ENCODE measurements around the gene CCDC92B.

The CCDC92B gene

DNA sequence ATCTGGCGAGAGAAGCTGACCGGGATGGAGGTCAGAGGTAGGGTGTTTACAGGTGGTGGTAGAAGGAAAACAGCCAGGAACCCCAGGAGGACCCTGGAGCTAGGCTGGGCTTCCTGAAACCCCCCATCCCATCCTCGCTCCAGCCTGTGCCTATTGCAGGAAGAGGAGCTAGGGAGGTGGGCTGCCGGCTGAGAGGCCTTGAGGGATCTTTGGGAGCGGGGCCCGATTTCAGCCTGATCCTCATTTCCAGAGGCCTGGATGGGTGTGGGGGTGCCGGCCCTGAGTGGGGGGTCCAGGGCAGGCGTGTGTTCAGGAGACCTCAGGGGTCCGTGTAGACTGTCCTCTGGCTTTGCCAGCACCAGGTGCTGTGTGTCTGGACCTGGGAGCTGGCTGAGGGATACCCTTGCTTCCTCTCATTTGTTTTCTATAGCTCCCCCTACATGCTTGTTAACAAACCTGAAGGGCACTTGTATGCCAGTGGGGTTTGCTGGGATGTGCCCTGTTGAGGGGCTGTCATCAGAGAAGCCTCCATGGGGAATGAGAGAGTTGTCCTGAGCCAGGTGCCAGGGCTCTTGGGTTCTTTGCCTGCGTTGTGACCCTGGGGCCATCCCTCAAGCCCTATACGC lies 27.9 kb upstream of the CCDC92B start:
- ATAC-seq, result no peak

DNA sequence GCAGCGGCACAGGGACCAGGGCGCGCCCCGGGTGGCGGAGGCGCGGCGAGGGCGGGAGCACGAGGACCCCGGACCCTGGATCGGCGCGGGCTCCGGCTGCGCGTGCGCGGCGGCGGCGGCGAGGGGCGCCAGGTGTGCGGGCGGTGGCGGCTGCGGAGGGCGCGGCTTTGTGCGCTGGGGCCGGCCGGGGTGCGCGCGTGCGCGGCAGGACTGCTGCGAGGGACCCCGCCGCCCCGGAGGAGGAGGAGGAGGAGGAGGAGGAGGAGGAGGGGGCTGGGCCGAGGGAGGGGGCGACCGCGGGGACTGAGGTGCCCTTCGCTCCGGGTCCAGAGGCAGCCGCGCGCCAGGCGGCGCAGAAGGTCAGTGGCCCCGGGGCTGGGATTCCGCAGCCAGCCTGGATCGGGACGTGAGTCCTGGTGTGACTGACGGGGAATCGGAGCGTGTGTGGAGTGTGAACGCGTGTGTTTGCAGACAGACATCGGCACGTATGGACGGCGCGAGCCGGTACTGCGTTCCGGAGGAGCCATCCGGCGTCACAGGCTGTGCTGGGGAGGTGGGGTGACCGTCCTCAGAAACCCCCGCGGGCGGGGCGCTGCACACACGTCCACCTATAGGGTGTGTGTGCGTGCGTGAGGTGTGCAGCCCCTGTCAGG lies 27.3 kb upstream of the CCDC92B start:
- peak in 1 of 2 donors; percentile 38 for ATAC-seq

DNA sequence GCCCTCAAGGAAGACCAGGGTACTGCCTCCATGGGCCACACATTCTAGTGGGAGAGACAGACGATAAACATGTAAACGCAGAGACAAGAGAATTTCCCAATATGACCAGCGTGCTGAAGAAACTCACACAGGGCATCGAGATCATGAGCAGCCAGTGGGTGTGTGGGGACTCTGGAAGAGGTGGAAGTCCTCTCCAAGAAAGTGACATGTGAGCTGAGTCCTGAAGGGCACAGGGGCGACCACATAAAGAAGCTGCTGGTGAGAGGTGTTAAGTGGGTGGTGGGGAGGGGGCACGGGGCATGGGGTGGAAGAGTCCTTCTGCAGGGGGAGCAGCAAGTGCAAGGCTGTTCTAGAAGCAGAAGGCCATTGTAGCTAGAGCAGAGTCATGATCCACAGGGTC lies 25.8 kb upstream of the CCDC92B start:
- ATAC-seq, result no peak

DNA sequence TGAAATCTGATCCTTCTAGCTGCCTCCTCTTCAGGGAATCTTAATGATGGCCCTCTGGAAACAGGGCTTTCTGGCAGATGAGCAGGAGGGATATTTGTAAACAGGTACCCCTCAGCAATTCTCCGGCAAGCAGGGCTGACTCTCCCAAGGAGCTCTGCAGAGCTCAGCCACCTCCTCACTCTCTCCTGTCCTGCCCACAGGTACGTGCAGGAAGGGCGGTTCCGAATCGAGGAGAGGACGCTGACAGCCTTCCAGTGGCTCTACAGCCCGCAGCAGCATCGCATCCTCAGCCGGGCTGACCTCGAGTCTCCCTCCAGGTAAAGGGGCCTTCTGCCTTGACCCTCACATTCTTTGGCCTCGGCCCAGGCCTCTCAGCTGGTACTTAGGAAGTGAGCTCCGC lies 20.7 kb upstream of the CCDC92B start:
- no peak for ATAC-seq

- no peak for ATAC-seq
Measured at GRCh38 chr17:2758870-2759269, 9.4 kb upstream of the CCDC92B start.

DNA sequence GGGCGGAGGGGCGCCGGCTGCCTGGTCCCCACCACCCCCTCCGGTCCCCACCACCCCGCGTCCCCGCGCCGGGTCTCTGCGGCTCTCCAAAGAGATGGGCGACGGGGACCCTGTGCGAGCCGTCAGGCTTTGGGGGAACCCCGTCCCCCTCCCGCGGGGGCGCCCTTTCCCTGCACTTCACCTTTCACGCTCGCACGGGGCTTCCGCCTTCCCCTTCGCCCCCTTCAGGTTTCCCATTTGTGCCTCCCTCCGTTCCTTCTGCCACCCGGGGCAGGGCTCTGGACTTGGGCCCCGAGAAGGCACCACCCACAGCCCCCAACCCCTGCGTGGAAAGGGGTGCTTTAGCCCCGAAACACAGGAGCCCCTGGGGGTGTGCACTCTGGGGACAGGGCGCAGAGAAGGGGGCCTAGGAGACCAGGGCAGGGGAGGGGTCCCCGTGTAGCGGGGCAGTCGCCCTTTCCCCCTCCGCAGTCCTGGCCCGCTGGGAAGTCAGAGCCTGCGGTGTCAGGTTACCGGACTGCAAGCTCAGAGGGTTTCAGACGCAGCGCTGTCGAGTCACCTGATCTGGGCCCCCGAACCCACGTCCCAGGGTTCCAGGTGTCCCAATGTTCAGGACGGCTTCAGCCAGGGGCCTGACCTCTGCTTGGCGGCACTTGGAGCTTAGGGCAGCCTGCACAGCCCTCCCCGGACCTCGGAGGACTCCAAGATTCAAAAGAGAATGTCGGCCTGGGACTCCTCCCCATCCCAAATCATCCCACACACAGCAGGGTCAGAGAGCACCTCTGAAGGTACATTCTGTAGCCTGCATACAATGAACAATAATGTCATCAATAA lies 6.7 kb upstream of the CCDC92B start:
- no peak for ATAC-seq

DNA sequence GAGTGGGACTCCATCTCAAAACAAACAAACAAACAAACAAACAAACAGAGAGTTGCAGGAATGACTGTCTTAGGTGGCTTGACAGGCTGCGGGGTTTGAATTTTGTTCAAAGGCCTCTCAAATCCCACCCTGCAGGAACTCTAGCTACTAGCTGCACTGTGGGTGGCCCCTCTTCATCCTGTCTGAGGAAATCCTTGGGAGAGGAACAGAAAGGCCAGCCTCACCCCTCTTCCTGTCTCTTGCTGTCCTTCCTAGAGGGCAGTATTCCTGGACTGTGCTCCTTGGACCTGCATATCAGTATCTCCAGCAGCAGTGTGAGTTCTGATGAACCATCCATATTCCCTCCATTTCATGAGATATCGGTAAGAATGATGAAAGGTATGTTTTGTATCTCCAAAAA lies 2.0 kb upstream of the CCDC92B start:
- no peak for ATAC-seq

GRCh38 chr17:2750721-2751120 lies 1.3 kb upstream of the CCDC92B start:
- ATAC-seq, result no peak

- peak; percentile 89 to 91 for ATAC-seq
Measured at GRCh38 chr17:2749784-2750181, 331 bp upstream of the CCDC92B start.

GRCh38 chr17:2745317-2746037 lies 4.0 kb downstream of the CCDC92B start:
- no peak for ATAC-seq

GRCh38 chr17:2737693-2738092 lies 11.8 kb downstream of the CCDC92B start:
- no peak for ATAC-seq

- ATAC-seq, result no peak
Measured at GRCh38 chr17:2736956-2737355, 12.5 kb downstream of the CCDC92B start.

DNA sequence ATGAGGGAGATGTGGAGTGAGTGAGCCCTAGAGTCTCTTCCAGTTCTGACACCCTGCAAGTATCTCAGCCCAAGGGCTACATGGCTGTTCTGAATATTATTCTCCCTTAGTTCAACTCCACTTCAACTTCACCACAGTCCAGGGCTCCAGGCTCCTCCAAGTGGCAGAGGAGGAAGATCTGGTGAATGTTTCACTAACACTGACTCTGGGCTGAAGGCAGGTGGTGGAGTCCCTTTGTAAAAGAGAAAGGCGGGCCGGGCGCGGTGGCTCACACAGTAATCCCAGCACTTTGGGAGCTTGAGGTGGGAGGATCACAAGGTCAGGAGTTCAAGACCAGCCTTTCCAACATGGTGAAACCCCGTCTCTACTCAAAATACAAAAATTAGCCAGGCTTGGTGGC lies 13.6 kb downstream of the CCDC92B start:
- ATAC-seq, result no peak

DNA sequence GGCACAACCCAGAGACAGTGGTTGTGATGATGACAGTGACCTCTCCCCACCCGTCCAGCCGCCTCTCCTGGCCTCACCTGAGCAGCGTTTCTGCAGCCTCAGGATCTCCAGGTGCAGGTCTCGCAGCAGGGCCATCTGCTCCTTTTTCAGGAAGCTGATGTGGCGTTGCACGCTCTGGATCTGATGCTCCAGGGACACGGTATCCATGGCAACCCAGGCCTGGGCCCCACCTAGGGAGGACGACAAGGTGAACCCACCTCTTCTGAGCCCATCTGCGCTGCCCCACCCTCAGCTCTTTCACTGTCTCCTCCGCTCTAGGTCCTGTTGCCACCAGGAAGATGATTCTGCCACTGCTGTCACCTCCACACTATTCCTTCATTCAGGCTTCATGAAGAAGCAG lies 14.5 kb downstream of the CCDC92B start:
- ATAC-seq, result no peak

GRCh38 chr17:2731807-2732206 lies 17.6 kb downstream of the CCDC92B start:
- no peak for ATAC-seq

- no peak for ATAC-seq
Measured at GRCh38 chr17:2730764-2731353, 18.6 kb downstream of the CCDC92B start.

- peak; percentile 73 to 78 for ATAC-seq
Measured at GRCh38 chr17:2724784-2725164, 24.7 kb downstream of the CCDC92B start.

GRCh38 chr17:2723997-2724783 lies 25.3 kb downstream of the CCDC92B start:
- ATAC-seq, result peak; percentile 7 to 22

DNA sequence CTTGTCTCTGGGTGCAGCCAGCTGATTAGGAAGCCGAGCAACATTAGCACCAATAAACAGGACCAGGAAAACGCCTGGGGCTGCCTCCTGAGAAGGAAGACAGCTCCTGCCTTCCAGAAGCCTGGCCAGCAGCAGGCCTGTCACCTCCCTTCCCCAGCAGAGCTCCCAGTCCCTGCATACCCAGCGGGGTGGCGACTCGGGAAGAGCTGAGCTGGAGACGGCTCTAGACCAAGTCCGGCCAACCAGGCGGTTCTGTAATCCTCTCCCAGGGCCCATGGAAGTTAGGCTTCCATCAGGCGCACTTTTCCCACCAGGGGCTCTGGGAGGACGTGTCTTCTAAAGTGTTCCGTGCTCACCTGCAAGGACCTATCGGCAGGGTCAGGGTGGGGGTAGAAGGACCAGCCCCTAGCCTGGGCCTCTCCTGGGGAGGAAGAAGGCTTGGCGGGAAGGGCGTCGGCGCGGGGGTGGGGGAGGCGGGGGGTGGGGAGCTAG lies 25.9 kb downstream of the CCDC92B start:
- ATAC-seq, result no peak

DNA sequence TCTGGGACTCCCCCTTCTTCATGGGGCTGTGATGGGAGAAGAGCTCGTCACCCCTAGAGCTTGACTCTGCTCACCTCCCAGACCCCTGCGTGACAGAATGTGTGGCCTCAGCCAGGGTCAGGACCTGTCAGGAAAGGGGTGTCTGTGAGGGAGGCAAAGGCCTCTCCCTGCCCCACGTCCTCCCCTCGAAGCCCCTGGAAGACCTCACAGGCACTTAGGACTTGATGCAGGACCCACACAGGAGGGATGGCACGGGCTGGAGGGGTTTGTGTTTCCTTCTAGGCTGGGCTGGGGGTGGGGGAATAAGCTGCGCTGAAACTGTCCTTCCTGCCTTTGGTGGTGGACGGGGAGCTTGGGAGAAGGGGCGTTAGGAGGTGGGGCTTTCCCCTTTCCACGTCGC lies 26.8 kb downstream of the CCDC92B start:
- ATAC-seq, result no peak

- ATAC-seq, result no peak
Measured at GRCh38 chr17:2721603-2722002, 27.8 kb downstream of the CCDC92B start.

- ATAC-seq, result no peak
Measured at GRCh38 chr17:2719861-2720260, 29.6 kb downstream of the CCDC92B start.
